Mucosa of stomach (tissue), 1 donor: ENCODE data around the gene PLAC8.
"Not testable (repeated sequence)": the region's sequence is repeated elsewhere in the genome, so short reads cannot be mapped to it uniquely, and the experiment has no call there.

Experiments
- H3K27me3 ChIP-seq: one replicate; pipeline ENCODE4 v1.7.0; 2013; ENCODE audit warnings: mild to moderate bottlenecking, low read length; ENCODE audit not compliant: control insufficient read depth, insufficient read depth
- H3K36me3 ChIP-seq: one replicate; pipeline ENCODE4 v1.7.0; 2013; ENCODE audit warnings: low read length; ENCODE audit not compliant: control insufficient read depth, insufficient read depth
- H3K4me1 ChIP-seq: one replicate; pipeline ENCODE4 v1.7.0; 2013; ENCODE audit warnings: mild to moderate bottlenecking, low read length; ENCODE audit not compliant: control insufficient read depth, insufficient read depth
- H3K4me3 ChIP-seq: one replicate; pipeline ENCODE4 v1.7.0; 2013; ENCODE audit warnings: low read length
- H3K9ac ChIP-seq: one replicate; pipeline ENCODE4 v1.7.0; 2013; ENCODE audit warnings: mild to moderate bottlenecking, low read length, moderate library complexity
- H3K9me3 ChIP-seq: one replicate; pipeline ENCODE4 v1.7.0; 2013; ENCODE audit warnings: mild to moderate bottlenecking, low read length, moderate library complexity; ENCODE audit not compliant: control insufficient read depth
- donor health status: Pancreatic carcinoma.

The PLAC8 gene

DNA sequence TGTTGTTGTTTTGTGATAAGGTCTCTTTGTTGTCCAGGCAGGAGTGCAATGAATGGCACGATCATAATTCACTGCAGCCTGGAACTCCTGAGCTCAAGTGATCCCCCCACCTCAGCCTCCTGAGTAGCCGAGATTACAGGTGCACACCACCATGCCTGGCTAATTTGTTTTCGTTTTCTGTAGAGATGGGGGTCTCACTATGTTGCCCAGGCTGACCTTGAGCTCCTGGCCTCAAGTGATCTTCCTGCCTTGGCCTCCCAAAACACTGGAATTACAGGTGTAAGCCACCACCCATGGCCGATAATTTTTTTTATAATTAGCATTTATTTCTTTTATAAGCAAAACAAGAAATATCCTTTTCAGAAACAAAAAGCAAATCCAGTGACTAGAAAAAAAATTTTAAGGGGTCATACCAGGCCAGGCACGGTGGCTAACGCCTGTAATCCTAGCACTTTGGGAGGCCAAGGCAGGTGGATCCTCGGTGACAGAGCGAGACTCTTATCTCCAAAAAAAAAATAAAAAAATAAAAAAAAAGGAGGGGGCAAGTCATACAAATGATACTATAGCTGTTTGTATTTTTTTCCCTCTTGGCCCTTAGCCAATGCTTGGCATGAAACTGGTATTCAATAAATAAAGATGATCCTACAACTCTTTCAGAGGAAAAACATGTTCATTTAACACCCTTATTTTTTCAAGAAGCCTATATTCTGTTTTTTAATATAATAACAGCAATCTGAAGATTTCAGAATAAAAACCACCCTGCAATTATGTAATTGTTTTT lies 3.4 kb downstream of the PLAC8 start:
- Histone ChIP-seq H3K9ac (peak overlapping the region; percentile 3), H3K27me3 (no peaks in the 10 kb centered on the region), H3K4me3 (peak overlapping the region; percentile 62)

GRCh38 chr4:83110223-83110945 lies 4.1 kb downstream of the PLAC8 start:
- no peaks in the 10 kb centered on the region for H3K27me3 ChIP-seq
- H3K9ac ChIP-seq = peak overlapping the region; percentile 85
- peaks cover 21% of the 10 kb centered on the region for H3K4me1 ChIP-seq
- H3K36me3 ChIP-seq = no peaks in the 10 kb centered on the region
- no peaks in the 10 kb centered on the region for H3K9me3 ChIP-seq
- H3K4me3 ChIP-seq = peak overlapping the region; percentile 62

More for the DNA sequence above, 3.4 kb downstream of the PLAC8 start:
- H3K4me1 ChIP-seq = peaks cover 21% of the 10 kb centered on the region
- no peaks in the 10 kb centered on the region for H3K36me3 ChIP-seq
- no peaks in the 10 kb centered on the region for H3K9me3 ChIP-seq

DNA sequence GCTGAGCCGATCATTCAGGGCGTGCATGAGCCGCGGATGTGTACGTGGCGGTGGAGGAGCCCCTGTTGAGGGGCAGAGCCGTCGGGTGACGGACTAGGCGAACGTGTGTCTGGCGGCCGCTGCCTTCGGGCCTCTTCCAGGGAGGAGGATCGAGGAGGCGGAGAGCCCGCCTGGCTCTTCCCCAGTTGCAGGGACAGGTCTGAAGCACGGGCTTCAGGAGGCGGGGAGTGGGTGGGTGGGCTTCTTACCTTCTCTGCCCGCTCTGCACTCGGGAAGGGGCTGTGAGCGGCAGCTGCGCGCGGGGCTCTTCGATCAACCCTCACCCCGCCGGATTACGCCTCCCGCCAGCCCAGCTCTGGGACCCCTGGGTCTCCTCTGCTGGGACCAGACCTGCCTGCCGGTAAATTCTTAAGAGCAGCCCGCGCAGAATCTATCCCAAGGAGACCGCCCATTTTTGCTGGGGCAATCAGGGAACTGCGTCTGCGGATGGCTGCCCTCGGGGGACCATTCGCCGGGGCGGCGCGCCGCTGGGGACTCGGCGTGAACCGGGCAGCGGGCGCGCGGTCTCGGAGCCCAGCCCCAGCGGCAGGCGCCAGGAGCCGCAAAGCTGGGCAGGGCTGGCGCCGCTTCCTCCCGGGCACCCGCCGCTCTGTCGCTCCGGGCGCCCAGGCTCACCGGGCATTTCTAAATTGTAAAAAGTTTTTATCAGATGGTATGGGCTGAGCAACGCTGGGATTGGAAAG lies 4.9 kb downstream of the PLAC8 start:
- H3K9ac ChIP-seq = peak overlapping the region; percentile 85

GRCh38 chr4:83108101-83108861 lies 6.2 kb downstream of the PLAC8 start:
- H3K27me3 ChIP-seq = no peaks in the 10 kb centered on the region

More for the DNA sequence above, 4.9 kb downstream of the PLAC8 start:
- Histone ChIP-seq H3K9me3 (no peaks in the 10 kb centered on the region), H3K4me1 (peaks cover 17% of the 10 kb centered on the region), H3K36me3 (no peaks in the 10 kb centered on the region), H3K27me3 (no peaks in the 10 kb centered on the region), H3K4me3 (peak overlapping the region; percentile 62)

GRCh38 chr4:83107631-83108030 lies 6.9 kb downstream of the PLAC8 start:
- Histone ChIP-seq H3K9me3 (no peaks in the 10 kb centered on the region), H3K4me3 (no peak overlapping the region), H3K9ac (no peak overlapping the region), H3K4me1 (peaks cover 17% of the 10 kb centered on the region), H3K27me3 (no peaks in the 10 kb centered on the region), H3K36me3 (no peaks in the 10 kb centered on the region)

More at GRCh38 chr4:83108101-83108861, 6.2 kb downstream of the PLAC8 start:
- Histone ChIP-seq H3K9me3 (no peaks in the 10 kb centered on the region), H3K4me1 (peaks cover 17% of the 10 kb centered on the region), H3K9ac (peak overlapping the region; percentile 85), H3K36me3 (no peaks in the 10 kb centered on the region), H3K4me3 (no peak overlapping the region)

GRCh38 chr4:83104991-83105390 lies 9.5 kb downstream of the PLAC8 start:
- H3K4me3 ChIP-seq = no peak overlapping the region
- H3K9me3 ChIP-seq = no peaks in the 10 kb centered on the region
- no peak overlapping the region for H3K9ac ChIP-seq

GRCh38 chr4:83096397-83096796 lies 18.1 kb downstream of the PLAC8 start:
- Histone ChIP-seq H3K36me3 (peaks cover 5% of the 10 kb centered on the region), H3K27me3 (no peaks in the 10 kb centered on the region), H3K4me3 (no peak overlapping the region), H3K9ac (no peak overlapping the region), H3K4me1 (peaks cover 6% of the 10 kb centered on the region), H3K9me3 (no peaks in the 10 kb centered on the region)

More at GRCh38 chr4:83104991-83105390, 9.5 kb downstream of the PLAC8 start:
- Histone ChIP-seq H3K36me3 (peaks cover 5% of the 10 kb centered on the region), H3K4me1 (peaks cover 4% of the 10 kb centered on the region), H3K27me3 (no peaks in the 10 kb centered on the region)

DNA sequence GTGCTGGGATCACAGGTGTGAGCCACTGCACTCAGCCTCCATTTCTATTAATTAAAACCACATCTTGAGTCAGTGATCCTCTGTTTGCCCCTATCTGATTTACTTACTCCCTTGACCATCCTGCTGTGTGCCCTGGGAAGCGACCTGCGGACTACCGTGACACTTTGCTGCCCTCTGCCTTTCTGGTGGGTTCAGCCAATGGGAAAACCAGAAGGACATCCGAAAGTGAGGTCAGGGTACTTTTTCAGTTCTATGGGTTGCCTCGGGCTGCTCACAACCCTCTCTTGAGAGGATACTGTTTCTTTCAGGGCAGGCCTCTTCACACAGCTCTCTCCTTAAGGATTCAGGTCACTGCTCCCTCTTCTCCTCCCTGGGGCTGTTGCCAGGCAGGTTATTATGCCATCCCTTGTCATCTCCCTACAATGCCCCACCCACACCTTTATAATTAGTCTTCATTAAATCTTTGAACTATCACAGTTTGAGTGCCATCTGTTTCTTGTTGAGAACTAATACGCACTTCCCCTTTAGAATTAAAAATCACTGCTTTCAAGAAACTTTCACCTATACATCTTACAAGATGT lies 21.4 kb downstream of the PLAC8 start:
- no peaks in the 10 kb centered on the region for H3K9me3 ChIP-seq
- peaks cover 6% of the 10 kb centered on the region for H3K4me1 ChIP-seq
- no peak overlapping the region for H3K9ac ChIP-seq
- no peak overlapping the region for H3K4me3 ChIP-seq
- no peaks in the 10 kb centered on the region for H3K27me3 ChIP-seq
- H3K36me3 ChIP-seq = no peaks in the 10 kb centered on the region

GRCh38 chr4:83089410-83090157 lies 24.9 kb downstream of the PLAC8 start:
- Histone ChIP-seq H3K4me3 (no peak overlapping the region), H3K27me3 (no peaks in the 10 kb centered on the region), H3K4me1 (no peaks in the 10 kb centered on the region), H3K36me3 (no peaks in the 10 kb centered on the region), H3K9ac (no peak overlapping the region), H3K9me3 (no peaks in the 10 kb centered on the region)

DNA sequence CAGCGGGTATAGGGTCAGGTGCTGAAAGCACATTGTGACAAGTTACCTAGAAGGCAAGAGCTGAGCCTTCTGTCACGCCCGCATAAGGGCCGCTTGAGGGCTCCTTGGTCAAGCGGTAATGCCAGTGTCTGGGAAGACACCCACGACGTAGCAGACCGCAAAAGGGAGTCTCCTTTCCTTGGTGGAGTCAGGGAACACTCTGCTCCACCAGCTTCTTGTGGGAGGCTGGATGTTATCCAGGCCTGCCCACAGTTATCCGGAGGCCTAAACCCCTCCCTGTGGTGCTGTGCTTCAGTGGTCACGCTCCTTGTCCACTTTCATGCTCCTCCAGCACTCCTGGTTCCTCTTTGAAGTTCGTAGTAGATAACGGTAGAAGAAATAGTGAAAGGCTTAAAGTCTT lies 29.6 kb downstream of the PLAC8 start:
- not testable (repeated sequence) for H3K27me3 ChIP-seq, H3K4me1 ChIP-seq, H3K36me3 ChIP-seq, H3K9me3 ChIP-seq, H3K4me3 ChIP-seq, H3K9ac ChIP-seq
